OCI-LY3 (cell line): ENCODE measurements around the gene ADARB2.

Experiments used
- H2AFZ ChIP-seq: fragments of 200-600, 300-600 bp; shearing (Covaris generic); 2 replicates; pipeline ENCODE4 v1.6.0; 2014; ENCODE audit warnings: antibody characterized with exemption, low read depth, low read length
- H3K27ac ChIP-seq: fragments of 200-600, 300-600 bp; sonication (generic); 2 replicates; pipeline ENCODE4 v1.5.1; 2014; ENCODE audit warnings: mild to moderate bottlenecking, low read length, moderate library complexity, mixed read lengths
- H3K27me3 ChIP-seq: fragments of 200-600, 300-600 bp; sonication (generic); 2 replicates; pipeline ENCODE4 v1.6.1; 2014; ENCODE audit warnings: low read depth, low read length, mixed read lengths
- H3K36me3 ChIP-seq: fragments of 200-600, 300-600 bp; sonication (generic); replicated peaks from 2 replicates; pipeline ENCODE3; 2014; ENCODE audit warnings: low read depth, low read length, mixed read lengths
- H3K4me1 ChIP-seq: fragments of 300-600, 200-600 bp; sonication (generic); 2 replicates; pipeline ENCODE4 v1.6.1; 2014; ENCODE audit warnings: low read length, mixed read lengths
- H3K4me2 ChIP-seq: fragments of 200-600, 300-600 bp; sonication (generic); 2 replicates; pipeline ENCODE4 v1.6.1; 2014; ENCODE audit warnings: low read length, mixed read lengths
- H3K4me3 ChIP-seq: fragments of 300-600, 200-600 bp; sonication (generic); 2 replicates; pipeline ENCODE4 v1.5.1; 2014; ENCODE audit warnings: antibody characterized with exemption, mild to moderate bottlenecking, low read length, moderate library complexity
- H3K79me2 ChIP-seq: fragments of 300-600, 200-600 bp; shearing (Covaris generic); 2 replicates; pipeline ENCODE4 v1.6.1; 2014; ENCODE audit warnings: mild to moderate bottlenecking, low read length, mixed read lengths
- H3K9ac ChIP-seq: fragments of 300-600, 200-600 bp; shearing (Covaris generic); 2 replicates; pipeline ENCODE4 v1.6.0; 2014; ENCODE audit warnings: mild to moderate bottlenecking, low read length, moderate library complexity
- H3K9me3 ChIP-seq: fragments of 200-600, 300-600 bp; shearing (Covaris generic); 2 replicates; pipeline ENCODE4 v1.6.1; 2014; ENCODE audit warnings: low read length, mixed read lengths; ENCODE audit not compliant: insufficient read depth
- H4K20me1 ChIP-seq: fragments of 200-600, 300-600 bp; sonication (generic); 2 replicates; pipeline ENCODE4 v1.6.1; 2016; ENCODE audit warnings: low read length, mixed read lengths; ENCODE audit not compliant: insufficient read depth
- CTCF ChIP-seq: fragments of 200-600, 300-600 bp; sonication (generic); IDR thresholded peaks from 2 replicates; pipeline ENCODE4 v1.5.1; 2014; ENCODE audit warnings: antibody characterized with exemption, low read length, low read depth
- EZH2phosphoT487 ChIP-seq: fragments of 200-600 bp; shearing (Covaris generic); IDR thresholded peaks from 2 replicates; pipeline ENCODE4 v1.6.1; 2018; ENCODE audit warnings: antibody characterized with exemption, mixed run types, low read depth

ADARB2 gene

GRCh38 chr10:1316121-1316808 lies 421.1 kb downstream of the ADARB2 start:
- no peak overlapping the region for H3K4me3 ChIP-seq
- H3K9ac ChIP-seq = no peak overlapping the region
- H4K20me1 ChIP-seq = no peaks in the 10 kb centered on the region
- H2AFZ ChIP-seq = no peak overlapping the region
- H3K36me3 ChIP-seq = no peaks in the 10 kb centered on the region
- H3K27me3 ChIP-seq = no peaks in the 10 kb centered on the region
- no peak overlapping the region for H3K4me2 ChIP-seq
- H3K9me3 ChIP-seq = no peaks in the 10 kb centered on the region
- H3K4me1 ChIP-seq = no peaks in the 10 kb centered on the region
- no peak overlapping the region for H3K27ac ChIP-seq
- no peaks in the 10 kb centered on the region for H3K79me2 ChIP-seq
- TF ChIP-seq EZH2phosphoT487 (no peak), CTCF (no peak)

- no peaks in the 10 kb centered on the region for H3K9me3 ChIP-seq
- H4K20me1 ChIP-seq = no peaks in the 10 kb centered on the region
- H3K9ac ChIP-seq = no peak overlapping the region
- H3K4me3 ChIP-seq = no peak overlapping the region
- no peak overlapping the region for H3K27ac ChIP-seq
- no peaks in the 10 kb centered on the region for H3K36me3 ChIP-seq
- H3K4me2 ChIP-seq = no peak overlapping the region
- H2AFZ ChIP-seq = no peak overlapping the region
- H3K27me3 ChIP-seq = no peaks in the 10 kb centered on the region
- TF ChIP-seq EZH2phosphoT487 (no peak), CTCF (no peak)
- no peaks in the 10 kb centered on the region for H3K4me1 ChIP-seq
- no peaks in the 10 kb centered on the region for H3K79me2 ChIP-seq
Observed at GRCh38 chr10:1315178-1315577, 422.1 kb downstream of the ADARB2 start.

GRCh38 chr10:1311726-1312125 lies 425.6 kb downstream of the ADARB2 start:
- no peak overlapping the region for H2AFZ ChIP-seq
- H3K4me1 ChIP-seq = no peaks in the 10 kb centered on the region
- no peaks in the 10 kb centered on the region for H4K20me1 ChIP-seq
- no peak overlapping the region for H3K4me3 ChIP-seq
- no peaks in the 10 kb centered on the region for H3K36me3 ChIP-seq
- H3K4me2 ChIP-seq = no peak overlapping the region
- no peaks in the 10 kb centered on the region for H3K79me2 ChIP-seq
- H3K9me3 ChIP-seq = no peaks in the 10 kb centered on the region
- no peaks in the 10 kb centered on the region for H3K27me3 ChIP-seq
- H3K27ac ChIP-seq = no peak overlapping the region
- TF ChIP-seq CTCF (no peak), EZH2phosphoT487 (no peak)
- H3K9ac ChIP-seq = no peak overlapping the region

- Histone ChIP-seq H3K27me3 (no peaks in the 10 kb centered on the region), H2AFZ (no peak overlapping the region), H3K36me3 (no peaks in the 10 kb centered on the region), H3K4me2 (no peak overlapping the region), H3K4me3 (no peak overlapping the region), H3K27ac (no peak overlapping the region), H3K9ac (no peak overlapping the region), H3K79me2 (no peaks in the 10 kb centered on the region), H3K4me1 (no peaks in the 10 kb centered on the region), H4K20me1 (no peaks in the 10 kb centered on the region), H3K9me3 (no peaks in the 10 kb centered on the region)
- TF ChIP-seq CTCF (no peak), EZH2phosphoT487 (no peak)
Observed at GRCh38 chr10:1310271-1310789, 427.0 kb downstream of the ADARB2 start.
